Globus pallidus (tissue), 1 donor: ENCODE results near the gene UBE2V1.
"Not testable (repeated sequence)": the region's sequence is repeated elsewhere in the genome, so short reads cannot be mapped to it uniquely, and the experiment has no call there.

Experiments
- DNase-seq: peaks from one replicate; pipeline ENCODE4 v3.0.0-alpha.2; 2015; ENCODE audit warnings: low spot score

Gene UBE2V1

DNA sequence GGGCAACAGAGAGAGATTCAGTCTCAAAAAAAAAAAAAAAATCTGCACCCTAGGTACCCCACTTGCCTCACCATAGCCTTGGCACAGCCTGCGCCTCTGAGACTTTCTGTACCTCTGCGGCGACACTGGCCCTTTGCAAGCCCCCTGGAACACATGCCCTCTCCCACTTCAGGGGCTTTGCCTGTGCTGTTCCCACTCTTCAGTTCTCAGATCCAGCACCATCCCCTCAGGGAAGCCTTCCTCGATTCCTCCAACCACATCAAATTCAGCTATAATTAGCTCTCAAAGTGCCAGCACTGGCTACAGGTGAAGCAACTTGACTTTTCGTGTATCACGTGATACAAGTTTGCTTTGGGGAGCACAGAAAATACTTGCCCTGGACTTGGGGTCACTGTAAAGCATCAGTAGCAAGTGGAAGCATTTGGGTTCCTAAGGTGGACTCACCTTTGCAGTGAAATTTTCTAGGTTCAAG is 2.1 kb upstream of the UBE2V1 start:
- no peak for DNase-seq

DNA sequence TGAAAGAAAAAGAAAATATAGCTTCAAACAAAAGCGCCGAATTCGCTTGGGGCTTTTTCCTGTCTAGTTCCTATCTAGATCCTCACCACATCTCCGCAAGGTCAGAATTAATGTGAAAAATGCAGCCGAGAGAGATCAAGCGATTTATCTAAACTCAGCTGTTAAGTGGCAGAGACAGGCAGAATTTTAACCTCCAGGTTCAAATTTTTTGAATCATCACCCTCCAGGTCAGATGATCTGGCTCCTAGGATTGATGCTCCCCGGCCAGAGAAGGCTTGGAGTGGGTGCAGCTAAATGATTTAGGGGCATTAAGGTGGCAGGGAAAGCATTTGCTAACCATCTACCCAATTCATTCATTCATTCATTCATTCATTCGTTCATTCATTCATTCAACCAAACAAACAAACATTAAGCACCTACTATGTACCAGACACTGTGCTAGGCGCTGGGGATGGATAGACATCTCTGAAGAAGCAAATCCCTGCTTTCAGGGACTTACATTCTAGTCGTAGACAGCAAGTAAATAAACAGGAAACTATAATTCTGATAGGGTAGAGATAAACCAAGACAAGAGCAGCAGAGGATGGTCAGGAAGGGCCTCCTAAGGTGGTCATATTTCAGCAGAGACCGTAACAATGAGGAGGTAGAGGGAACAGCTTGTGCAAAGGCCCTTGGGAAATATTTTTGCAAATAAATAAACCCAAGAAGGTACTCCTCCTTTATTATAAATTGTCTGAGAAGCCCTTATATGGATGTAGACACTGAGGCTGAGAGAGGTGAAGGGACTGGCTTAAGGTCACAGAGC is 672 bp upstream of the UBE2V1 start:
- no peak for DNase-seq

DNA sequence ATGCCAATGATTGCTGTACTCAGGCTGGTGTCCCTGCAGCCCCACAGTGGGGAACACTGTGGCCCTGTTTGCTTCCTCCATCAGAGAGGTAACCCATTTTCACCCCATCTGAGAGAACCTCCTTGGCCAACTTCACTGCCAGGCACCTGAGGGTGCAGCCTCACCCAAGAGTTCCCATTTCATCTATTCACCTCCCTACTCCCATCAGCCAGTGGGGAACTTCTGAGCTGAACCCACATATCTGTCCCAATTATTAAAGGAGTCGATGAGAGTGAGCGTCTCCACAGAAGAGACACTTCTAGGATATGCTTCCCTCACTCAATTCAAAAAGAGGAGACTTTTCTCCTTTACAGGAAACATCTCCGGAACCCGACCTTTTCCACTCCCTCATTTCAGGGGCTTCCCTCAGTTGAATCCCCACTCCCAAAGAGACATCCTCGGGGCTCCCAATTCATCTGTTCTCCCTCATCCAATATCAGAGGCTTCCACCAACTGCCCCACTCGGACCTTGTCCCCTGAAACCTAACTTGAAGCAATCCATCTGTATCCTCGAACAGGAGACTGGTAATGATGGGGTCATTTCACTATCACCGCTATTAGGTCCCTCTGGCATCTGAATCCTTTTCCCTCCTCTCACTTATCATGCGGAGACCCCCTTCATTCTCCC is 988 bp downstream of the UBE2V1 start:
- DNase-seq: no peak

DNA sequence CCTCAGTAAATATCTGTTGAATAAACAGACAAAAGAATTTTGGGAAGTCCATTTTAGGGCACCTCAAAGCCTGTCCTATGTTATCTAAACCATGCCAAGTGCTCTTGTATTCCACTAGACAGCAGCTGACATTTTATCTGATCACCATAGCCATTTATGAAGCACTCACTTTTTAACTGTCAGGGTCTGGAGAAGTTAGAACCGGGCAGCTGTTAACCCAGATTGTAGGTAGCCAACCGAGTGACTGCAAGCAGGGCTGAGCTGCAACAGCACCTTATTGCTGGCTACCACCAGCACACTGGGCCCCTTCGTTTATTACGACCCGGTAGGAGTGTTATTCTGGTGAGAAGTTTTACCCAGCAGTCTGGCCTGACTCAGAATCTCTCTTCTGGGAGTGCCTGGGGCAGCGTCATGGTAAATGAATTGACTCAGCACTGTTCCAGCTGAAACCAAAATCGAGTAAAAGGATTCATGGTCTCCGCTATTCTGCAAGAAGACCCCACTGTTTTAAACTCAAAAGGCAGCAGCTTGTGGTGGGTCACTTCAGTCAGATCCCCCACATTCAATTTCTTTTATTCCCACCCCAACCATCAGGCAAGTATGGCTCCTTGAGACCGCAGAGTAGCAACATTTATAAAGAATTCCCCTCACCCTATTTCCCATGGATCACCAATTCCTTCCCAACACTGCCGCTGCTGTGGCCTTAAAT is 1.7 kb downstream of the UBE2V1 start:
- DNase-seq: no peak

DNA sequence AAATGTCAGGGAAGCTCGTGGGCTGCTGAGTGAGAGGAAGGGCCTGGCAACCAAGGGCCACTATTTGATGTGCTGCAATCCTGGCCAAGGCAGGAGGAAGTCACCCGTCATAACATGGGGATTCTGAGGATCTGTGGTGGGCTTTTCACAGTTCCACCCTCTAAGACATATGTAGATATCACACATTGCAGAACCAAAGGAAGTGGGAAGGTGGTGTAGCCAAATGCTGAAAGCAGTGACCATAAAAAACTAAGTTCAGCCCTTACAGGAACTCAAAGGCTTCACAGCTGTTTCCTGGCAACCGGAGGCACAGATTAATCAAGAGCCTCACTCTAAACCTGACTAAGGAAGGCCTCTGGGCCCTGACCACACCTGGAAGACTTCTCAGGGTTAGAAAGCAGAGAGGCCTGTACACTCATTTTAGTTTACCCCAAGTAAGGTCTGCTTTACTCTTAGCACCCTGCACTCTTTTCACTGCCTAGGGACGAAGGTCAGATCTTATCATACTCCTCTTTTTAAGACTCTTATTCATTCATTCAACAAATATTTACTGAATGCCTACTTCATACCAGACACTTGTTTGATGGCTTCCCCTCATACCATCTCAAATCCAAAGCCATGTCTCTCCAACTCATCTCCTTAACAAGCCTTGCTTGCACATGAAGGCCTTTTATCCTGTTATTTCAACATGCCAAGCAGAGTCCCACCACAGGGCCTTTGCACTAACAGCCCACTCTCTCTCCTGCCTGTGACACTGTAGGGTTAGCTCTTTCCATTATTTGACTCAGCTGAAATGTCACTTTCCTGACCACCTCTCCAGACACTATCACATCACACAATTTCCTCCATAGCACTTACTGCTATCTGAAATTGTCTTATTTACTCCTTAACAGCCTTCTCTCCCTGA is 2.6 kb downstream of the UBE2V1 start:
- DNase-seq: no peak

DNA sequence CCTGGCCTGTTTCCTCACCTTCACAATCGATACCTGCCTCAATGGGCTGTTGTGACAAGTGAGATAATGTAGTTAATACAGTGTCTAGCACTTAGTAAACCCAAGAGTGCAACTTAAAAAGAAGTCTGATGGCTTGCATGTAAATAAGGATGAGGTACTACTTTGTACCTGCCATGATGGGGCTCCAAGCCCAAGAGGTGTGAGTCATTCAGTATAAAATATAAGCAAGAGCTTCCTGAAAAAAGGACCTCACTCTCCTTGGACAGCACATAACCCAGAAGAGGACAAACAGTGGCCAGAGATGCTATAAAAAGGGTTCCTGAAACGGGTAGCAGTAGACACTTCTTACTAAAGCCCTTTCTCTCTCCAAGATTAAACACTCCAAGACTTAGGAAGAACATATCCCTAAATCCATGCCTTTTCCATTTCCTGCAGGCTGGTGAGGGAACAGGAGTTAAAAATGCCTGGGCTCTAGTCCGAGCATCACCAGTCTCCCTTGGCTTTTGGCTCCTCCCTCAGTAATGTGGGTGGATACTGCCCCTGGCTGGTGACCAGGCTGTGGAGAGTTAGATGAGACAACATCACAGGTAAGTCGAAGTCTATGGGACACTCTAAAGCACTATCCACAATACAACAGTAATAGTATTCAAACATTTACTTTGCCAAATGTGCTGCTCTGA is 4.3 kb downstream of the UBE2V1 start:
- no peak for DNase-seq

DNA sequence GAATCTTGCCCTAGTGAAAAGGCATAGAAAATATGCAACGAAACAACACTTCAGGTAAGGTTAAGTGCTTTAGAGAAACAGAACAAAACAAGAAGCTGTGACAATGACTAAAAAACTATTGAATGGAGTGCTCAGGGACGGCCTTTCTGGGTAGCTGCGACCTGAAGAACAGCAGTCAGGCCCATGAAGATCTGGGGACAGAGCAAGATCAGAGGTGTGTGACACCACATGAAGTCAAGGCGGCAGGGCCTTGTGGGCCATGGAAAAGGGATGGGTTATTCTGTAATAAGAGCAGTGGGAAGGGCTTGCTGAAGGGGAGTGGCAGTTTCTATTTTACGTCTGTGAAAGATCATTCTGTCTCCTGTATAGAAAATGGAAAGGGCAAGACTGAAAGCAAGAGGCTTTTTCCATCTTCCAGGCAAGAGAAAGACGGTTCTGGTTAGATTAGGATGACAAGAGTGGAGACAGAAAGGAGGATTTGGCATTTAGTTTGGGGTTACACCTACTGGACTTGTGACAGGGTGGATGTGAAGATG is 5.1 kb downstream of the UBE2V1 start:
- DNase-seq: no peak

DNA sequence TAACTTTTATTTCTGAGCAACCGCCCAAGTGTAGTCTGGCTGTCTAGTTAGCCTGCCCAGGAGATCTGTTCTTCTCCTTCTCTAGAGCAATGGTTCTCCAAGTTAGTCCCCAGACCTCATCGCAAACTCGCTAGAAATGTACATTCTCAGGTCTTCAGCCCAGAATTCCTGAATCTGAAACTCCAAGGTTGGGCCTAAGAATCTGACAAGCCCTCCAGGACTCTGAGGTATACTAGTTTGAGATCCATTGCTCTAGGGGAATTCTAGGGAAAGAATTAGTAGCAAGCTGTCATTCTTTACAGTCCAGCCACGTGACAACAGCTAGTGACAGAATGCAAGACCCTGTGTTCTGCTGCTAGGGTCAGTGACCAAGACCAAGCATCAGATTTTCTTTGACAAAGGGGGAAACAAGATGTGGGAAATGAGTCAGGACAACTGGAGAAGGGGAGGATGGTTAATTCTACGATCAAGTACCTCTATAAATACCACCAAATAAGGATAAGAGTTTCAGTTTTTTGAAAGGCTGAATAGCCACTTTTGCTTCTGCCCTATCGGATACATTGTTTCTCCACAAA is 5.8 kb downstream of the UBE2V1 start:
- DNase-seq: no peak

DNA sequence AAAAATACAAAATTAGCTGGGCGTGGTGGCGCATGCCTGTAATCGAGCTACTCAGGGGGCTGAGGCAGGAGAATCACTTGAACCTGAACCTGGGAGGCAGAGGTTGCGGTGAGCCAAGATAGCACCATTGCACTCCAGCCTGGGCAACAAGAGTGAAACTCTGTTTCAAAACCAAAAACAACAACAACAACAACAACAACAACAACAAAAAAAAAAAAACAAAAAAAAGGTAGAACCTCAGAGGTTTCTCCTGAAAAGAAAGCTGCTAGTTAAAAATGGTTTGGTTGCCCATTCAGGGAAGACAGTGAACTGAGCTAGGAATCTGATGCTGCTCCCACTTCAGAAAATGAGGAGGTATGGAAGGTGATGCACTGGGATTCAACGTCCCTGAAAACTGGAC is 6.3 kb downstream of the UBE2V1 start:
- DNase-seq: not testable (repeated sequence)

DNA sequence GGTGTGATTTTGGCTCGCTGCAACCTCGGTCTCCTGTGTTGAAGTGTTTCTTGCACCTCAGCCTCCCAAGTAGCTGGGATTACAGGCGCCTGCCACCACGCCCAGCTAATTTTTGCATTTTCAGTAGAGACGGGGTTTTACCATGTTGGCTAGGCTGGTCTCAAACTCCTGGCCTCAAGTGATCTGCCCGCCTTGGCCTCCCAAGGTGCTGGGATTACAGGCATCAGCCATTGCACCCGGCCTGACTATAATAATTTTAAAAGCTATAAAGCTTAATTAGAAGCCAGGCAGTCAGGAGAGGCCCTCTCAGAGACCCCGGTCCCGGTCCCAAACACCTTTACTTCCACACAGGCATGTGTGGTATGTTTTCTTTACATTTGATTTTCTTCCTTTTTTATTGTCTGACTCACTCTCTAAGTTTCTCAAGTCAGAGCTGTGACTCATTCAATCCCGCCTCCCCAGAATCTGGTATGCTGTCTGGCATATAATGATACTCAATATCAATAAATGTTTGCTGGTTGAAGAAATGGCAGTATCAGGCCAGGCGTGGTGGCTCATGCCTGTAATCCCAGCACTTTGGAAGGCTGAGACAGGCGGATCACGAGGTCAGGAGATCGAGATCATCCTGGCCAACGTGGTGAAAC is 9.4 kb downstream of the UBE2V1 start:
- not testable (repeated sequence) for DNase-seq

DNA sequence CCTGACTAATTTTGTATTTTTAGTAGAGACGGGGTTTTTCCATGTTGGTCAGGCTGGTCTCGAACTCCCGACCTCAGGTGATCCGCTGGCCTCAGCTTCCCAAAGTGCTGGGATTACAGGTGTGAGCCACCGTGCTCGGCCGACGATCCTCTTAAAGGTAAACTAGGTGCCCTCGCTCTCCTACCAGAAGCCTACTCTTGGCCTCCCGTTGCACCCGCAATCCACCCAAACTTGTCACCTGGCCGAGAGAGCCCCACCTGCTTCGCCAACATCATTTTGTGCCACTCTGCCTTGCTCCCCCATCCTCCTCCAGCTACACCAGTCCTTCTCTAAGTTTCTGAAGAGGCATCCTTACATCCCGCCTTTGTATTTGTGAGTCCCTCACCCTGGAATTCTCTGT is 10.4 kb downstream of the UBE2V1 start:
- DNase-seq: not testable (repeated sequence)

DNA sequence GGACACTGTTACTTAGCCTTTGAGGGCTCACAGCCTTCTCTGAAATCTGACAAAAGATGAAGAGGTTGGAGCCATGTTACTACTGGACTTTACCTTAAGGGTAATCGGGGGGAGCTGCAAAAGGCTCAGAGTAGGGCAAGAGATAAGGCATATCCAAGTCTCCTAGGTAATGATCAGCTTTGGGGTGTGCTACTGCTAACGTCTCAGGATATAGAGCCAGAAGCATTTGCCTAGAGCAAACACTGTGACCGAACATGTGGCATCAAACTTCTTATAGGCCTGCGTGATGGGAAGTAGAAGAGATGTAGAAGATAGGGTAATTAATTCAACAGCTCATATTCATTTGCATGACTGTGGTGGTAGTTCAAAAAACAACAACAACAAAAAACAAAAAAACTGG is 11.1 kb downstream of the UBE2V1 start:
- no peak for DNase-seq

DNA sequence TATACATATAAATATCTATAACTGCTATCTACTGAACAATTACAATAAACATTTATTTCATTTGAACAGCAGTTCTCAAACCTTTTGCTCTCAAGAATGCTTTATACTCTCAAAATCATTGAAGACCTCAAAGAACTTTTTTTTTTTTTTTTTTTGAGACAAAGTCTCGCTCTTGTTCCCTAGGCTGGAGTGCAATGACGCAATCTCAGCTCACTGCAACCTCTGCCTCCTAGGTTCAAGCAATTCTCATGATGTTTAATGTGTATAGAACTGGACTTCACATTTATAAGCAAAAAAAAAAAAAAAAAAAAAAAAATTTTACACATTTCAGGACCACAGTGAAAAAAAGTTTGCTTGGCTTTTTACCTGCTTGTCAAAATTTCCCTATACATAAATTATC is 11.7 kb downstream of the UBE2V1 start:
- DNase-seq: no peak

DNA sequence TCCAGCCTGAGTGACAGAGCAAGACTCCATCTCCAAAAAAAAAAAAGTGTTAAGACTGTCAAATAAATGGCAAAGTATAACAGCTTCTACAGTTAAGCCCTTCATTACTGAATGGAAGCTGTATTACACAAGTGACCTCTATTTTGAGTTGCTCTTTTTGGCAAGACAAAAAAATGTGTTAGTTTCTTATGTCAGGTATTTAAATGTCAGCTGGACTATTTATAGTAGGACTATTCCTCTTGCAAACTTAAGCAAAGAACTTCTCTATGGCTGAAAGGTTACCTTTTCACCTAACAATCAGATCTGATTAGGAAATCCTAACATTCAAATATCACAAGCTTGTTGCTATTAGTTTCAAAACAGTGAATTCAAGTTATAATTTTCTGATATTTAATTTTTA is 12.4 kb downstream of the UBE2V1 start:
- DNase-seq: no peak

DNA sequence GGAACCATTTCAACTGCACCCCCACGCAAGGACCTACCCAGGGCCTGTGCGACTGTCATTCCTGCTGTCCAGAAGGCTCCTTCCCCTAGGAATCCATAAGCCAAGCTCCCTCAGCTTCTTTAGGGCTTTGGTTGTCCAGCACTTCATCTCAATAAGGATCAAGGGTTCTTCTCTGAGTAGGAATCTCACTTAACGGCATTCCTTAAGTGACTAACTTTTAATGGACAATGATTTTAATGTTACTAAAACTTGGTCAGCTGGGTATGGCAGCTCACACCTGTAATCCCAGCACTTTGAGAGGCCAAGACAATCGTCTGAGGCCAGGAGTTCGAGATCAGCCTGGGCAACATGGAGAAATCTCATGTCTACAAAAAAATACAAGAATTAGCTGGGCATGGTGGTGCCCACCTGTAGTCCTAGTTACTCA is 13.4 kb downstream of the UBE2V1 start:
- DNase-seq: no peak

DNA sequence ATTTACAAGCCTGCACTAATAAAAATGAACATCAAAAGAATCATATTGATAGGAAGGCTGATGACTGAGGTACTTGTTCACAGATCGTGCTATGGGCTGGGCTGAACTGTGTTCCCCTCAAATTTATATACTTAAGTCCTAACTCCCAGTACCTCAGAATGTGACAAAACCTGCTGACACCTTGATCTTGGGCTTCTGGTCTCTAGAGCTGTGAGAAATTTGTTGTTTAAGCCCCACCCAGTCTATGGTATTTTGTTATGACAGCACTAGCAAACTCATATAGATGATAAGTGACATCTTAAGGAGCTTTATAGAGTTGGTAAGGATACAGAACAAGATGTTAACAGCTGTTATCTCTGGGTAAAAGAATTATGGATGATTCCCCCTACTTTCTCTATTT is 13.8 kb downstream of the UBE2V1 start:
- no peak for DNase-seq

DNA sequence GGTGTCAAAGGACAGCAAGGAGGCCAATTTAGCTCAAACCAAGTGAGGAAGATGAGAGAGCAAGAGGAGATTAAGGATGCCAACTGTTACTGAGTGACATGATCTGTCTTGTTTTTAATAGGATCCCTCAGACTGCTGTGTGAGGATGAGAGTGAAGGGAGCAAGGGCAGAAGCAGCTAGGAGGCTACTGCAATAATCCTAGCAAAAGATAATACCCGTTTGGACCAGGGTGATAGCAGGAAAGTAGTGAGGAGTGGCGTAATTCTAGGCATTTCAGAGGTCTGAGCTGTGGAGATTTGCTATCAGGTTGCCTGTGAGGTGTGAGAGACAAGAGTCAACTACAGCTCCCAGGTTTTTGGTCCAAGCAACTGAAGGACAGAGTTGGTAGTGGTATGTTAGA is 14.7 kb downstream of the UBE2V1 start:
- DNase-seq: no peak

DNA sequence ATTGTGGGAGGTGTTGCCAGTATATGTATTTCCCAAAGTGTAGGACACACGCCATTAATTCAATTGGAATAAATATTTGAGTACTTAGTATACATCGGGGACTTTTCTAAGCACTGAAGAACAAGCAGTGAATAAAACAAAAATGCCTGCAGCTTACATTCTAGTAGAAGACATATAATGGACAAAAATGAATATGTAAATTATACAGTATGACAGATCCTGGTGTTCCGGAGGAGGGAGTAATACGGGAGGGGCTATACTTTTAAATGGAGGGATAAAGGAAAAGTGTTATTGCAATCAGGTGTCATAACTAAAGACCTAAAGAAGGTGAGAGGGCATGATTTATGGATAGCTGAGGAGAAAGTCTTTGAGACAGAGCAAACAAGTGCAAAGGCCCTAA is 15.1 kb downstream of the UBE2V1 start:
- DNase-seq: no peak

DNA sequence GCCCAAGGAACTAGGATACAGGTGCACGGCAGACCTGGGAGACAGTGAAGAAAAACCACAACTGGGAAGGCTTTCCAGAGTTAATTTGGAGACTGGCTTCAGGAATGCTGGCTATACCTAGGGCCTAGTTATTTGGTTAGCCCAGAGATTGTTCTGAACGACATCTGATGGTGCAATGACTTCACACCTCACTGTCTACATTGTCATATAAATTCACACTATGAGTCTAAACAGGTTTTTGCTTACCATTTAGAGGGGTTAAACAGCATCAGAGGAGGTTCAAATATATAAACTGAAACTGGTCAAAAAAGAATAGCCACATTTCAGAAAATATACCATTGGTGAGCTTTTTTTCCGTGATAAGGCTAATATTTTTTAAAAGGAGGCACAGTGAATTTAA is 16.7 kb downstream of the UBE2V1 start:
- DNase-seq: no peak

DNA sequence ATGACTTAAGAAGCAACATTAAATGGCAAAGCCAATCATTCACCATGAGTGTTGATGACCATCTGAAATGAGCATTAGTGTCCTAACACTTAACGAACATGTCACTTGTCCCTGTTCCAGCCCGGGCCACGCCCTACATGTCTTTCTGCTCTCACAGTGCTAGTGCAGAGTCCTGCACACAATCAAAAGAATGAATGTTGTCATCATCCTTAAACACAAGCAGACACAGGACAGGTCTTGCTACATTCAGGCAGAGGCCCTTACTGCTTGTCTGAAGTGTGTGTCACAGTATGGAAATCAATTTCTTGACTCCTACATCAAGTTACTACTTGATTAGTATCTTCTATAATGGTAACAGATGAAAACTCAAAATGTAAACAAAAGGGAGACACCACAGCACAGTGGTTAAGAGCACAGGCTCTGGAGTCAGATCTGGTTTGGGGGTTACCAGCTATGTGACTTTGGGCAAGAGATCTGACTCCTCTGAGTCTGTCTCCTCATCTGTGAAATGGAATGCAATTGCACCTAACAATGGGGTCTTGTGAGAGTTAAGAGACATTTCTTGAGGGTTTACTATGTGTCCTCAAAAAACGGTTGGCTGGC is 17.4 kb downstream of the UBE2V1 start:
- DNase-seq: no peak
